GM18519 (cell line): ENCODE results near the gene FKRP.

Source experiments
- ATAC-seq: cut with Tn5 transposase; IDR thresholded peaks from one replicate; pipeline ENCODE4 v1.9.1; 2021; ENCODE audit warnings: mild to moderate bottlenecking, moderate library complexity; ENCODE audit not compliant: unreplicated experiment, low FRiP score

FKRP gene

GRCh38 chr19:46718934-46719622 is 26.8 kb upstream of the FKRP start:
- no peak for ATAC-seq

- ATAC-seq = no peak
Measured at GRCh38 chr19:46719629-46720502, 26.0 kb upstream of the FKRP start.

GRCh38 chr19:46720503-46721239 is 25.2 kb upstream of the FKRP start:
- ATAC-seq = no peak

- ATAC-seq = no peak
Measured at GRCh38 chr19:46721269-46722003, 24.4 kb upstream of the FKRP start.

GRCh38 chr19:46722004-46722380 is 23.9 kb upstream of the FKRP start:
- ATAC-seq = no peak

- ATAC-seq = no peak
Measured at GRCh38 chr19:46722421-46723022, 23.3 kb upstream of the FKRP start.

GRCh38 chr19:46723023-46723461 is 22.8 kb upstream of the FKRP start:
- no peak for ATAC-seq

- ATAC-seq = no peak
Measured at GRCh38 chr19:46723471-46723870, 22.4 kb upstream of the FKRP start.

- no peak for ATAC-seq
Measured at GRCh38 chr19:46724468-46724867, 21.4 kb upstream of the FKRP start.

GRCh38 chr19:46725036-46725820 is 20.6 kb upstream of the FKRP start:
- ATAC-seq = no peak

- no peak for ATAC-seq
Measured at GRCh38 chr19:46725859-46726393, 19.9 kb upstream of the FKRP start.

GRCh38 chr19:46726551-46726950 is 19.3 kb upstream of the FKRP start:
- ATAC-seq = no peak

- no peak for ATAC-seq
Measured at GRCh38 chr19:46726971-46727501, 18.8 kb upstream of the FKRP start.

GRCh38 chr19:46727757-46728156 is 18.1 kb upstream of the FKRP start:
- ATAC-seq = no peak

GRCh38 chr19:46728208-46728607 is 17.6 kb upstream of the FKRP start:
- no peak for ATAC-seq

GRCh38 chr19:46728693-46729339 is 17.0 kb upstream of the FKRP start:
- no peak for ATAC-seq

GRCh38 chr19:46729696-46730095 is 16.2 kb upstream of the FKRP start:
- no peak for ATAC-seq

- no peak for ATAC-seq
Measured at GRCh38 chr19:46730187-46730586, 15.7 kb upstream of the FKRP start.
